GM19023 (cell line): Measurements from ENCODE around the gene VSIG10.
"Not testable (repeated sequence)": the region's sequence is repeated elsewhere in the genome, so short reads cannot be mapped to it uniquely, and the experiment has no call there.

Experiments
- ATAC-seq: cut with Tn5 transposase; IDR thresholded peaks from one replicate; pipeline ENCODE4 v1.9.1; 2021; ENCODE audit warnings: mild to moderate bottlenecking, moderate library complexity; ENCODE audit not compliant: unreplicated experiment

Gene VSIG10

DNA sequence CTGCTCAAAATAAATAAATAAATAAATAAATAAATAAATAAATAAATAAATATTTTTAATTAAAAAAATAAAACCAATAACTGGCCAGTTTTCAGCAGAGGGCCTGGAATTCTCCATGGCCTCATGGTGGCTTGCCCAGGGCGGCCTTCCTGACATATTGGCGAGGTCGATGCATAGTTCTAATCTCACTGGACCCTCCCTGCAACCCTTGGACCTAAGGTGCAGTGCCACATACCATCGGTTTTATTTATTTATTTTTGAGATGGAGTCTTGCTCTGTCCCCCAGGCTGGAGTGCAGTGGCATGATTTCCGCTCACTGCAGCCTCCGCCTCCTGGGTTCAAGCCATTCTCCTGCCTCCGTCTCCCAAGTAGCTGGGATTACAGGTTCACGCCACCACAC is 3.9 kb upstream of the VSIG10 start:
- no peak for ATAC-seq

DNA sequence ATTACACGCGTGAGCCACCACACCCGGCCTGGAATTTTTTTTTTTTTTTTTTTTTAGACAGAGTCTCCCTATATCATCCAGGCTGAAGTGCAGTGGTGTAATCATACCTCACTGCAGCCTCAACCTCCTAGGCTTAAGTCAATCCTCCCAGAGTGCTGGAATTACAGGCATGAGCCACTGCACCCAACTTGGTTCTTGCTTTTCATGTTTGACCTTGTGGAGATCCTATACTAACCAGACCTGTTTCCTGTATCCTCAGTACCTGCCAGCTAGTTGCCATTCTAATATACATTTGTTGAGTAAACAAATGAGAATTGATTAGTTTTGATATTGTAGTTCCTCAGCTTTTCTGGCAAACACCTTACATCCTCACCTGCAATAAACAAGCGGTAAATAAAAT is 3.2 kb upstream of the VSIG10 start:
- no peak for ATAC-seq

DNA sequence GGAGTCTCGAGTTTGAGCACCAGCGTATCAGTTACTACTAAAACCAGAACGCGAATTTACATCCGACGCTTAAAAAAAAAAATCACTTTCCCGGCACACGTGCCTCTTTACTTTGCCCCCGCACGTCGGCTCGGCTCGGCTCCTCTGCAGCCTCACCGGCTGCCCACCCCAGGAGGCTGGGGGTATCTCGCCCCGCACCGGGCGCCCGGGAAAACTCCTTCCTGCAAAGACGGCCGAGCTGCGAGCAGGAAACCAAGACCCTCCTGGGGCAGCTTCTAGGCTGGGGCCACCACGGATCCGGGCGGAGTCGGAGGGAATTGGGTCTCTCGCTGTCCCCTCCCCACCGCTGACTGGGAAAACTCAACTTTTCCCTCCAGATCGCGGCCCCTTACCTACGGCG is 610 bp downstream of the VSIG10 start:
- ATAC-seq, result no peak

GRCh38 chr12:118102609-118103008 is 1.2 kb downstream of the VSIG10 start:
- ATAC-seq, result no peak

GRCh38 chr12:118102070-118102469 is 1.7 kb downstream of the VSIG10 start:
- ATAC-seq, result no peak

DNA sequence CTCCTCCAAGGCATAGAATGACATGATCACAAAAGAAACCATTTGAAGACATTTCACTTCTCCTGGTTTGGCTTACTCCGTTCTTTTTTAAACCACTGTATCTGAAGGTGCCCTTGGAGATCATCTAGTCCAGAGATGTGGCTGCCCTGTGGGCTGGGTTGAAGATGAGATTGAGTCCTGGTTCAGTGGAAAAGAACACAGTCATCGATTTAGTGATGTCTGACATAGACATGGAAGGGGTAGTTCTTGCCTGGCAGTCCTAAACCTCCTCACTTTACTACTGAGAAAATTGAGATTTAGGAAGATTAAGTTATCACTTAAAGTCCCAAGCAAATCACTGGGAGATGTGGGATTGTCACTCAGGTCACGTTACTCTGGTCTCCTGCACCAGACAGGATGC is 2.8 kb downstream of the VSIG10 start:
- no peak for ATAC-seq

DNA sequence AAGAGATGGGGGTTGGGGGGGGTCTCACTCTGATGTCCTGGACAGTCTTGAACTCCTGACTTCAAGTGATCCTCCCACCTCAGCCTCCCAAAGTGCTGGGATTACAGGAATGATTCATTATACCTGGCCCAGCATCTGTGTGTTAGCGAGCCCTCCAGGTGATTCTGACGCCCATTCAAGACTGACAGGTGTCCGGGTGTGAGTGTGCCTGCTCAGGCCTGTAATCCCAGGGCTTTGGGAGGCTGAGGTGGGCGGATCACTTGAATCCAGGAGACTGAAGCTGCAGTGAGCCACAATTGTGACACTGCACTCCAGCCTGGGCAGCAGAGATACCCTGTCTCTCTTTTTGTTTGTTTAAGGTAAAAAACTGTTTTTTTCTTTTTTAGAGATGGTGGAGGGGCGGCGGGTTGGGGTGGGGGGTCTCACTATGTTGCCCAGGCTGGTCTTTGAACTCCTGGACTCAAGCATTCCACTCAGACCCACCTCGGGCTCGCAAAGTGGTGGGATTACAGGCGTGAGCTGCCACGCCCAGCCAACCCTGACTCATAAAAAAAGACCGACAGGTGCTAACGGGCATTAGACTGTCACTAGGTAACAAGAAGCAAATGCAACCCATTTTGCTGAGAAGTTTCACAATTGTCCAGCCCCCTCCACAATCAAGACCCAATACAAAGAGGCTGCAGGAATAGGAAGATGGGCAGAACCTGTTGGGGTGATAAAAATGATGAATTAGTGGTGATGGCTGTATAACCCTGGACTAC is 4.7 kb downstream of the VSIG10 start:
- ATAC-seq, result no peak

GRCh38 chr12:118098401-118098800 is 5.4 kb downstream of the VSIG10 start:
- no peak for ATAC-seq

- no peak for ATAC-seq
Measured at GRCh38 chr12:118094039-118094438, 9.8 kb downstream of the VSIG10 start.

GRCh38 chr12:118089782-118090181 is 14.0 kb downstream of the VSIG10 start:
- ATAC-seq, result no peak

DNA sequence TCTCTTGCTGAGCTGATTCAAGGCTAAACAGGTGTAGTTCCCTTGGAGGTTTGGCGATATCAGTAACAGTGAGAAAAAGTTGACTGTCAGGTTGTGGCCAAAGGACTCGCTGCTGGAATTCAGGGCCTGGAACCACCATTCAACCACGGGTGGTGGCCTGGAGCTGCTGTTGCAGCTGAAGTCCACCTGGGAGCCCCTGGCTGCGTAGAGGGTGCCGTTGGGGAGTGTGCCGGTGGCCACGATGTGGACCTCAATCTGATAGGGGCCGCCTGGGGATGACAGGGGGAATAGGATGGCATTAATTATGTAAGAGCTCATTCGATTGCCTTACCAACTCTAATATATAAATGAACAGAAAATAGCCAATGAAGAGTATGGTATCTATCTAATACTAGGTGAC is 21.6 kb downstream of the VSIG10 start:
- no peak for ATAC-seq

- ATAC-seq, result not testable (repeated sequence)
Measured at GRCh38 chr12:118081521-118081920, 22.3 kb downstream of the VSIG10 start.

- ATAC-seq, result no peak
Measured at GRCh38 chr12:118073768-118074167, 30.0 kb downstream of the VSIG10 start.

DNA sequence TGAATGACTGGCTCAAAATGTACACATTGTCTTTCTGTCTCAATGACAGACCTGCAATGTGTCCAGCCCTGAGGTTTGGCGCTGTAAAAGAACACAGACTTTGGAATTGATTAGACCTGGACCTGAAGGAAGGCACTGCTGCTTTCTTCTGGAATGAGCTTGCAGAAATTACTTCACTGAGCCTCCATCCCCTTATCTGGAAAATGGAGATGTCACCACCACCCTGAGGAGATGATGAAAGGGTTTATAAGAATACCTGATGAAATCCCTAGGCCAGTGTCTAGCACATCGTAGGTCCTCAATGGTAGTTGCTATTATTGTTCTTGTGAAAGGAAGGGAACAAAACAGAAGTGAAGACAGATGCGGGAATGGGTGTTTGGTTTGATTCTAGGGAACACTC is 33.2 kb downstream of the VSIG10 start:
- ATAC-seq, result no peak

GRCh38 chr12:118068445-118068844 is 35.4 kb downstream of the VSIG10 start:
- no peak for ATAC-seq

DNA sequence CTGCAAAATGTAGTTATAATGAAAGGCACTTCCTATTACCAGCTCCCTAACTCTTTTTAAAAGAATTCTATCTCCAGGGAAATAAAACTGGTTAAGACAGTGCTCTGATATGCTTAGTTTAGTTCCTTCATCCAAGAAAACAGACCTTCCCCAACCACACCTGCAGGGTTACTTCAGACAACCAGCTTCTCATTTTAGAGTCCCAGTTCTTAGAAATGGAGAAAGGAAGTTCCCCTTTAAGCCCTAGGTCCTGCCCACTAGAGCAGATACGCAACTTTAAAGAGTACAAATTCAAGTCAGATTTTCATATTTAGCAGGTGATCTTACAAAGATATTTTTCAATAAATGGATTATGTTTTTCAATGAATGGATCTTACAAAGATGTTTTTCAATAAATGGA is 38.4 kb downstream of the VSIG10 start:
- no peak for ATAC-seq

- no peak for ATAC-seq
Measured at GRCh38 chr12:118064608-118065007, 39.2 kb downstream of the VSIG10 start.

DNA sequence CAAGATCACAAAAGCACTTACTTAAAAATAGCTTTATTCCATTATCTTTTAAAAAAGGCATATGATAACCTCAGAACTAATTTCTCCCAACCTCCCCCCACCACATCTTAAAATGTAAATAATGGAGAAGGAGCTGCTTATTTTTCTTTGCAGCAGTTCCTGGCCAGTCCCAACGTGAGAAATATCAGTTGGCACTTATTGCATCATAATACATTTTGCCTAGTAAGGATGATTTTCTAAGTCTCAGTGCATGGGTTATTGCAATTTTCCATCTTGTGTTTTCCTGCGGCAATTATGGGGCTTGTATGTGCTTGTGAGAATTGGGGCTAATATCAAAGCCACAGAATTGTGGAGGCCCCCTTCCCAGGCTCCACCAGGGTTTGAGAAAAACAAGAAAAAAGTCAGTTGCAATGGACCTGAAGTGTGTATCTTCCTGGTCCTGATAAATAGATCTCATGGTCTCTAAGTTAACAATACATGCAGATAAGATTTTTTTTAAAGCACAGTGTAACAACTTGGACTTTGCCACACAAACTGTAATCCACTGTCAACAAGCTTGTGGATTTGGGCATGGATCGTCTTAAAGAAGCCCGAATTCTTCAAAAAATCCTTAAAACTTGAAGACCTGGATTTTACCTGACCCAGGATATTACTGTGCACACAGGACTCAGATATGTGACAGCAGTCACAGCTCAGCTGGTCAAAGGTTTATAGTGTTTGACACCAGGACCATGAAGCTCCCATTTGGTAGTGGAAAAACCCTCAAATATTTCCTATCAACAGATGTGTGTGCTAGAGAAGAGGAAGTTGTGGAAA is 40.0 kb downstream of the VSIG10 start:
- no peak for ATAC-seq

DNA sequence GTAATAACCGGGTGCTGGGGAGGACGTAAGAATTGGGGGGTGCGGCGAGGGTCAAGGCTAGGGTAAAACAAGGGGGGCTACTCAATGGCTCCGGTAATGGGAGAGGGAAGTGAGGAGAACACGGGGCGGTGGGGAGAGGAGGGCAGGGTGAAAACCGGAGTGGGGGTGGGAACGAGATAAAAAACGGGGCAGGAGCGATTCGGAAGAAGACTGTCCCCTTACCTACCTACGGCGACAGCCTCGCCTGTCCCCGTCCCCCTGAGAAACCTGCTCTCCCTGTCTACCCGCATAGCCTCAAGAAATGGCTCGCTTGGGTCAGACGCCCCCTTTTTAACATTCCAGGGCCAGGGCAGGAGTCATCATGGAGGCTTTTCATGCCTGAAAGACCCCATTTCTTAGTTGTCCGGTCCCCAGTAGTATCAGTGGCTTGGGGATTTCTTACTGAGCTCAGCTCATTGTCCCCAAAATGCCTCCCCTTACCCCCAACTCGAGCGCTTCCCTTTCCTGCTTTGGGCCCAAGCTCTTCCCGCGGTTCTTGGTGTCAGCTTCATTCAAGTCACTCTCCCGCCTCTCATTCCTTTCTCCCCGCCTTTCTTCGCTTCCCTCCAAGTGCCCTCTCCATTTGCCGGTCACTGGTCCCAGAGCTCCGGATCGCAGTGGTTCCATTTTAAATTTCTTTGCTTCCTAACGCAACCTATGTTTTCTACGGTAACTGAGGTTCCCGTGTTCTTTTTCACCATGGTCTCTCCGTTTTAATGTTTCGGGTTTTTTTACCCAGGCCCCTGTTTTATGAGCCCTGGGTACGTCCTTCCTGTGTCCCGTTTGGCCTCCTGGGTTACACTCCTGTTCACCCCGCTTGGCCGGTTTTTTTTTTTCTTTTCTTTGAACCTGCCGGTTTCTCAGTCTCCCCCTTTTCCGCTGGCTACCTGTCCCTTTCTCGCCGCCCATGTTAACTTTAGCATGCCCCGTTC is 41.7 kb downstream of the VSIG10 start:
- no peak for ATAC-seq

DNA sequence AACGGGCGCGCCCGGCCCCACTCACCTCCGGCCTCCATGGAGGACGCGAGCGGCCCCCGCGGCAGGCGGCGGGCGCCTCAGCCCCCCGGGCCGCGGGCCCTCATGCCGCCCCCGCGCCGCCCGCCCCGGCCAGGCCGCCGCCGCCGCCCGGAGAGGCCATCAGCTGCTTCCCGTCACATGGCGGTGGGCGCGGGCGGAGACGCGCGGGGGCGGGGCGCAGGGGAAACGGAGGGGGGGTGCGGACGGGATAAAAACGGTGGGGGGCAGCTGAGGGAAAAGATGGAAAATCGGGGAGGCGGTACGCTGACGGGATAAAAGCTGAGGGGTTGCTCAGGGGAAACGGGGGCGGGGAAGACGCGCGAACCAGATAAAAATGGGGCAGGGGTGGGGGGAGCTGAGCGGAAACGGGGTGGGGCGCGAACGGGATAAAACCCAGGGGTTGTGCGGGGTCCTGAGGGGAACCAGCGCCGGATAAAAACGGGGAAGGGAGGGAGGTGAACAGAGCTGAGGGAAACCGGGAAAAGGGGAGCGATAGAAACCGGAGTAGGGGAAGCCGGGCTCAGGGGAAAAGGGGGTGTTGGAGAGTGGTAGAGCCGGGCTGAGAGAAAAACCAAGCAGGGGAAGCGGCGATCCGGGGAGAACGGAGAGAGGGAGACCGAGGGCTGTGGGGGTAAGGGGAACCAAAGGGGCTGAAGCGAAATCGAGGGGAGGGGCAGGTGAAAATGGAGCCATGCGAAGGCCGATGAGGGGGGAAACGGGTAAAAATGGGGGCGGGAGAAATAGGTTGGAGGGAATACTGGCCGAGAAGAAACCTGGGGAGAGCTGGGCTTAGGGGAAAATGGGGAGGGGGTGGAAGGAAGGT is 42.6 kb downstream of the VSIG10 start, which contains the start of gene WSB2:
Gene WSB2 (minus strand): TSS at position 169 of the 862 bp plus-strand sequence. CDS start 131 bp downstream, at position 38.
- ATAC-seq, result peak; percentile 43
